Measurements from ENCODE around the gene CDADC1.

CDADC1 gene

DNA sequence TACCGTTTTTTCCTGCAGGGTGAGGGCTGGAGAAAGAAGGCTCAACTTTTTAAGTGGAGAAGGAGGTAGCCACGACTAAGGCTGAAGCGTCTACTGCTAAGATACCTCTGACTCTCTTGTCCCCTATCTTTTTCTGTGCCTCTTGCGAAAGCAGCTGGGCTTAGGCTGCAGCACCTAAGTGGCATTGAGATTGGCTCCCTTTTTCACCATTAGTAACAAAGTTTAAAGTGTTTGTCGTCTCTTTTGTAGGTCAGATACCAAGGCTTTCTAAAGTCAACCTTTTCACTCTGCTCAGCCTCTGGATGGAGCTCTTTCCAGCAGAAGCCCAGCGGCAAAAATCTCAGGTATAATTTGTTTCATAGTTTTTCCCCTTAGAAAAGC lies 887 bp downstream of the CDADC1 start:
- no peaks in the 10 kb centered on the region for H3K27me3 ChIP-seq (ENCODE audit: low read length)
- no peaks in the 10 kb centered on the region; the same call in 1 of the 2 replicates for H3F3A ChIP-seq (ENCODE audit: insufficient read depth)
- no peaks in the 10 kb centered on the region for H4K20me1 ChIP-seq (ENCODE audit: low read depth, low read length)
- H3K9ac ChIP-seq (ENCODE audit: low read length): peak overlapping the region; percentile 81
- peak overlapping the region; percentile 94 for H3K4me2 ChIP-seq (ENCODE audit: low read depth, low read length, poor library complexity, severe bottlenecking)
- peak overlapping the region; percentile 94 for H2AFZ ChIP-seq (ENCODE audit: low read depth, low read length, severe bottlenecking)
- H3K27ac ChIP-seq (ENCODE audit: low read depth, low read length): peak overlapping the region; percentile 29
- TF ChIP-seq, protein P1, sequence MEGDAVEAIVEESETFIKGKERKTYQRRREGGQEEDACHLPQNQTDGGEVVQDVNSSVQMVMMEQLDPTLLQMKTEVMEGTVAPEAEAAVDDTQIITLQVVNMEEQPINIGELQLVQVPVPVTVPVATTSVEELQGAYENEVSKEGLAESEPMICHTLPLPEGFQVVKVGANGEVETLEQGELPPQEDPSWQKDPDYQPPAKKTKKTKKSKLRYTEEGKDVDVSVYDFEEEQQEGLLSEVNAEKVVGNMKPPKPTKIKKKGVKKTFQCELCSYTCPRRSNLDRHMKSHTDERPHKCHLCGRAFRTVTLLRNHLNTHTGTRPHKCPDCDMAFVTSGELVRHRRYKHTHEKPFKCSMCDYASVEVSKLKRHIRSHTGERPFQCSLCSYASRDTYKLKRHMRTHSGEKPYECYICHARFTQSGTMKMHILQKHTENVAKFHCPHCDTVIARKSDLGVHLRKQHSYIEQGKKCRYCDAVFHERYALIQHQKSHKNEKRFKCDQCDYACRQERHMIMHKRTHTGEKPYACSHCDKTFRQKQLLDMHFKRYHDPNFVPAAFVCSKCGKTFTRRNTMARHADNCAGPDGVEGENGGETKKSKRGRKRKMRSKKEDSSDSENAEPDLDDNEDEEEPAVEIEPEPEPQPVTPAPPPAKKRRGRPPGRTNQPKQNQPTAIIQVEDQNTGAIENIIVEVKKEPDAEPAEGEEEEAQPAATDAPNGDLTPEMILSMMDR (IDR thresholded peaks at IDR 0.05; ENCODE audit: insufficient read depth, low read length, poor library complexity, severe bottlenecking): no peak
- TF ChIP-seq EZH2phosphoT487 (conservative IDR thresholded peaks at IDR 0.05; ENCODE audit: low read length): no peak
- peak overlapping the region; percentile 83 for H3K4me3 ChIP-seq (ENCODE audit: insufficient read depth, low read length, poor library complexity, severe bottlenecking)
- no peaks in the 10 kb centered on the region; the same call in none of the 2 replicates for H3K79me2 ChIP-seq (ENCODE audit: insufficient read depth, low read length)
- 0 out of 2 replicates have a peak, but pooled peaks cover 5% of the 10 kb centered on the region for H3K36me3 ChIP-seq (ENCODE audit: low read length)
- H3K9me2 ChIP-seq (replicated peaks; ENCODE audit: insufficient read depth, low read length): no peaks in the 10 kb centered on the region
- H3K9me3 ChIP-seq (ENCODE audit: insufficient read depth, low read length): no peaks in the 10 kb centered on the region

DNA sequence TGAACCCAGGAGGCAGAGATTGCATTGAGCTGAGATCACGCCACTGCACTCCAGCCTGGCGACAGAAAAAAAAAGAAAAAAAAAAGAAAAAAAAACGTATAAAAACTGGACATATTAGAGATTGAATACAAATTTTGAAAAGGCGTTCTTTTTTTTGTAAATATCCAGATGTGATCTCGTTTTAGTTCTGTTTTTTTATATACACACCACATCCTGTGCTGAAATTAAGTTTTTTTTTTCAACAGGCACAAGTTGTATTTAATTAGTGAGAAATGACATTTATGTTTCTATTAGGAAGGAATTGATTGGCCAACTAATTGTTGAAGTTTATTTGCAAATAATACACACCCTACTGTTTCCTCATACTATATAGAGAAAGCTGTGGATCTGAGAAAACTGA lies 3.6 kb downstream of the CDADC1 start:
- H3K36me3 ChIP-seq (ENCODE audit: low read length): peaks cover 6% of the 10 kb centered on the region; the same call in 1 of the 2 replicates
- no peak overlapping the region for H3K9ac ChIP-seq (ENCODE audit: low read length)
- no peaks in the 10 kb centered on the region; the same call in 1 of the 2 replicates for H3F3A ChIP-seq (ENCODE audit: insufficient read depth)
- no peak overlapping the region for H3K4me2 ChIP-seq (ENCODE audit: low read depth, low read length, poor library complexity, severe bottlenecking)
- H3K4me3 ChIP-seq (ENCODE audit: insufficient read depth, low read length, poor library complexity, severe bottlenecking): no peak overlapping the region
- no peak overlapping the region for H2AFZ ChIP-seq (ENCODE audit: low read depth, low read length, severe bottlenecking)
- H3K27me3 ChIP-seq (ENCODE audit: low read length): no peaks in the 10 kb centered on the region
- no peaks in the 10 kb centered on the region for H3K9me3 ChIP-seq (ENCODE audit: insufficient read depth, low read length)
- no peaks in the 10 kb centered on the region for H4K20me1 ChIP-seq (ENCODE audit: low read depth, low read length)
- H3K27ac ChIP-seq (ENCODE audit: low read depth, low read length): no peak overlapping the region
- H3K79me2 ChIP-seq (ENCODE audit: insufficient read depth, low read length): no peaks in the 10 kb centered on the region; the same call in none of the 2 replicates
- no peak for TF ChIP-seq EZH2phosphoT487 (conservative IDR thresholded peaks at IDR 0.05; ENCODE audit: low read length)
- TF ChIP-seq, protein P1 (IDR thresholded peaks at IDR 0.05; ENCODE audit: insufficient read depth, low read length, poor library complexity, severe bottlenecking): no peak
- no peaks in the 10 kb centered on the region for H3K9me2 ChIP-seq (replicated peaks; ENCODE audit: insufficient read depth, low read length)

DNA sequence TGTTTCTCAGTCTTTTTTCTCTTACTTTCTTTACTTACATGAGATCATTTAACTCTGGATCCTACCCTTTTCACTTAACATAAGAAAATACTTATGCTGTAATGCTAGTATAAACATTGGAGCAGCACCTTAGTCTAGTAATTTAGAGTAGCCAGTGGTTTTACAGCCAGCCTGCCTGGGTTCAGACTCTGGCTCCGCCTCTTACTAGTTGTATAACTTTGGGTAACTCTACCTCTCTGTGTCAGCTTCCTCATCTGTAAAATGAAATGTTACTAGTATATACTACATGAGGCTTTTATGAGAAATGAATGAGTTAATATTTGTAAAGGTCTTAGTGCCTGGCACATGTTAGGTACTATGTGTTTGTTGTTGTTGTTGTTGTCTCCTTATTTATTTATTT lies 5.6 kb downstream of the CDADC1 start:
- TF ChIP-seq EZH2phosphoT487 (conservative IDR thresholded peaks at IDR 0.05; ENCODE audit: low read length): no peak
- TF ChIP-seq, protein P1 (IDR thresholded peaks at IDR 0.05; ENCODE audit: insufficient read depth, low read length, poor library complexity, severe bottlenecking): no peak
- Histone ChIP-seq H3F3A (ENCODE audit: insufficient read depth) (no peaks in the 10 kb centered on the region; the same call in 1 of the 2 replicates), H2AFZ (ENCODE audit: low read depth, low read length, severe bottlenecking) (no peak overlapping the region), H3K4me2 (ENCODE audit: low read depth, low read length, poor library complexity, severe bottlenecking) (no peak overlapping the region), H3K9me2 (replicated peaks; ENCODE audit: insufficient read depth, low read length) (no peaks in the 10 kb centered on the region), H3K36me3 (ENCODE audit: low read length) (peaks cover 7% of the 10 kb centered on the region; the same call in 1 of the 2 replicates), H3K9ac (ENCODE audit: low read length) (no peak overlapping the region), H3K9me3 (ENCODE audit: insufficient read depth, low read length) (no peaks in the 10 kb centered on the region), H3K27me3 (ENCODE audit: low read length) (no peaks in the 10 kb centered on the region), H3K4me3 (ENCODE audit: insufficient read depth, low read length, poor library complexity, severe bottlenecking) (no peak overlapping the region), H4K20me1 (ENCODE audit: low read depth, low read length) (no peaks in the 10 kb centered on the region), H3K79me2 (ENCODE audit: insufficient read depth, low read length) (no peaks in the 10 kb centered on the region; the same call in none of the 2 replicates), H3K27ac (ENCODE audit: low read depth, low read length) (no peak overlapping the region)
